Measurements from ENCODE around the gene TUT1.

- no peak for TF ChIP-seq CTCF (IDR thresholded peaks at IDR 0.05)
- TF ChIP-seq POLR2A (IDR thresholded peaks at IDR 0.05): no peak
Observed at GRCh38 chr11:62574363-62575071, 16.8 kb downstream of the TUT1 start.
